ENCODE results near the gene ZBTB7C. TPM values are rescaled to one million over a fixed set of nuclear protein-coding genes. Genes with fewer than 3 reads are reported as not detected.

ZBTB7C gene
- total and polyA plus RNA-seq, 10 of the 15 experiments (the other 5 are each of a cell fraction or from before 2014, with no cell fraction given): under 0.01 to 0.08 (median 0.01) TPM; not detected in 7

GRCh38 chr18:48138210-48138609 lies 271.0 kb downstream of the ZBTB7C start:
- ChIA-PET POLR2A (no interaction called here), RAD21 (ENCODE audit: unreplicated experiment) (no interaction called here), CTCF (no interaction called here), SMC1A (ENCODE audit: uncharacterized antibody, unreplicated experiment) (no interaction called here)
- no peak overlapping the region for H3K9ac ChIP-seq (ENCODE audit: control insufficient read depth, insufficient read depth, low read length)
- no peak overlapping the region for H3K27ac ChIP-seq (ENCODE audit: control insufficient read depth, insufficient read depth)
- peaks cover 10 to 11% of the 10 kb centered on the region in 2 experiments for H3K27me3 ChIP-seq (replicated peaks in 1 of 2; ENCODE audit: control insufficient read depth in 2 of 2, insufficient read depth in 2 of 2, low read length in 1 of 2)
- whole genome bisulfite sequencing (ENCODE audit: insufficient coverage, insufficient replicate concordance, low lambda C conversion rate, missing lambda C conversion rate): 0% methylated on average over 4 of the region's 4 CpGs
- H3K36me3 ChIP-seq (ENCODE audit: control insufficient read depth in 2 of 2, insufficient read depth in 2 of 2, low read length in 1 of 2): no peaks in the 10 kb centered on the region
- FAIRE-seq: no peak
- no peaks in the 10 kb centered on the region for H3K4me1 ChIP-seq (ENCODE audit: control insufficient read depth, insufficient read depth, low read length)
- H3K4me2 ChIP-seq (ENCODE audit: control insufficient read depth, insufficient read depth): no peak overlapping the region
- H4K20me1 ChIP-seq (ENCODE audit: control insufficient read depth, insufficient read depth): no peaks in the 10 kb centered on the region
- no peak overlapping the region for H2AFZ ChIP-seq (ENCODE audit: control insufficient read depth, low read depth, low read length)
- H3K79me2 ChIP-seq (ENCODE audit: control insufficient read depth, insufficient read depth, low read length): no peaks in the 10 kb centered on the region
- BruUV-seq (replicated peaks): no TSS peak
- H3K9me3 ChIP-seq (replicated peaks; ENCODE audit: control insufficient read depth, insufficient read depth, low read length): no peaks in the 10 kb centered on the region
- no peak overlapping the region for H3K4me3 ChIP-seq
- no peak for DNase-seq (ENCODE audit: low read depth, low spot score)
- in situ Hi-C loops (cut with MboI): no loop called here
- no peak for ATAC-seq
- intact Hi-C loops (cut with micrococcal nuclease; ENCODE audit: unreplicated experiment): no loop called here
- TF ChIP-seq BACH1 (IDR thresholded peaks at IDR 0.05; ENCODE audit: borderline replicate concordance) (no peak), ASH2L (IDR thresholded peaks at IDR 0.05; ENCODE audit: borderline replicate concordance, low read depth) (no peak), TCF7 (IDR thresholded peaks at IDR 0.05; ENCODE audit: borderline replicate concordance) (no peak), PBX3 (IDR thresholded peaks at IDR 0.05; ENCODE audit: insufficient replicate concordance, low read depth, low read length) (no peak), BCL11A (IDR thresholded peaks at IDR 0.05; ENCODE audit: low read depth, low read length) (no peak), MEF2A (IDR thresholded peaks at IDR 0.05; ENCODE audit: insufficient read depth, low read depth, low read length) (no peak), NR2C1 (IDR thresholded peaks at IDR 0.05) (no peak), SKIL (IDR thresholded peaks at IDR 0.05; ENCODE audit: low read depth, poor library complexity, severe bottlenecking) (no peak), ZNF217 (IDR thresholded peaks at IDR 0.05) (no peak), ETV6 (conservative IDR thresholded peaks at IDR 0.05 in 1 of 2, IDR thresholded peaks at IDR 0.05 in 1 of 2; ENCODE audit: borderline replicate concordance in 1 of 2, low read depth in 1 of 2) (no peak), CBX5 (IDR thresholded peaks at IDR 0.05; ENCODE audit: low read depth) (no peak), STAT1 (conservative IDR thresholded peaks at IDR 0.05) (no peak), PAX8 (IDR thresholded peaks at IDR 0.05) (no peak), PAX5 (IDR thresholded peaks at IDR 0.05; ENCODE audit: borderline replicate concordance, low read depth, low read length) (no peak), MYC (IDR thresholded peaks at IDR 0.05; ENCODE audit: insufficient read depth, insufficient read length, insufficient replicate concordance, low read length, severe bottlenecking) (no peak), NFIC (IDR thresholded peaks at IDR 0.05; ENCODE audit: low read depth, low read length) (no peak), IKZF2 (IDR thresholded peaks at IDR 0.05) (no peak), ZBTB4 (CRISPR knock-in tag; IDR thresholded peaks at IDR 0.05) (no peak), IKZF1 (conservative IDR thresholded peaks at IDR 0.05) (no peak)

Data from GM12878 (cell line).